GM12865 (cell line): ENCODE data around the gene UBE2V1.

Source experiments
- DNase-seq: peaks from one replicate; pipeline ENCODE4 v3.0.0; 2010; ENCODE audit warnings: low read depth
- H3K4me3 ChIP-seq: 2 replicates; pipeline ENCODE4 v1.5.1; 2011; ENCODE audit warnings: mild to moderate bottlenecking, low read depth, low read length, control low read depth
- TF ChIP-seq, protein P1 (sequence below): IDR thresholded peaks from 2 replicates; pipeline ENCODE4 v1.5.1; 2011; ENCODE audit warnings: low read length, control low read depth, low read depth, inconsistent platforms; ENCODE audit not compliant: insufficient read depth; ENCODE audit errors: missing control alignments

Gene UBE2V1

DNA sequence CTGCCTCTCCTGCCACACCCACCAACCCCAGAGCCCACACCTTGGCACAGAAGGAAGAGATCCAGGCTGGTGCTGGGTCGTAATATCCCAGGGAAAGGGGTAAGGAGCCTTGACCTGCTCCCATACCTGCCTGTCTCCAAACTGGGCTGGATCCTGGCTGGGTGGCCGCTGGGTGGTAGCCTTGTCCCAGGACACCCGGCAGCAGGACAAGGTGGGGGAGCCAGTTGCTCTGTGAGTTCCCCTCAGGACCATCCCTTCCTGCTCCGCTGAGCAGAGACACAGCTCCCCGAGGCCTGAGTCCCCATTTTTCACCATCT, 58.8 kb downstream of the UBE2V1 start:
- no peak for DNase-seq
- TF ChIP-seq, protein P1, sequence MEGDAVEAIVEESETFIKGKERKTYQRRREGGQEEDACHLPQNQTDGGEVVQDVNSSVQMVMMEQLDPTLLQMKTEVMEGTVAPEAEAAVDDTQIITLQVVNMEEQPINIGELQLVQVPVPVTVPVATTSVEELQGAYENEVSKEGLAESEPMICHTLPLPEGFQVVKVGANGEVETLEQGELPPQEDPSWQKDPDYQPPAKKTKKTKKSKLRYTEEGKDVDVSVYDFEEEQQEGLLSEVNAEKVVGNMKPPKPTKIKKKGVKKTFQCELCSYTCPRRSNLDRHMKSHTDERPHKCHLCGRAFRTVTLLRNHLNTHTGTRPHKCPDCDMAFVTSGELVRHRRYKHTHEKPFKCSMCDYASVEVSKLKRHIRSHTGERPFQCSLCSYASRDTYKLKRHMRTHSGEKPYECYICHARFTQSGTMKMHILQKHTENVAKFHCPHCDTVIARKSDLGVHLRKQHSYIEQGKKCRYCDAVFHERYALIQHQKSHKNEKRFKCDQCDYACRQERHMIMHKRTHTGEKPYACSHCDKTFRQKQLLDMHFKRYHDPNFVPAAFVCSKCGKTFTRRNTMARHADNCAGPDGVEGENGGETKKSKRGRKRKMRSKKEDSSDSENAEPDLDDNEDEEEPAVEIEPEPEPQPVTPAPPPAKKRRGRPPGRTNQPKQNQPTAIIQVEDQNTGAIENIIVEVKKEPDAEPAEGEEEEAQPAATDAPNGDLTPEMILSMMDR = no peak
- no peak overlapping the region for H3K4me3 ChIP-seq

DNA sequence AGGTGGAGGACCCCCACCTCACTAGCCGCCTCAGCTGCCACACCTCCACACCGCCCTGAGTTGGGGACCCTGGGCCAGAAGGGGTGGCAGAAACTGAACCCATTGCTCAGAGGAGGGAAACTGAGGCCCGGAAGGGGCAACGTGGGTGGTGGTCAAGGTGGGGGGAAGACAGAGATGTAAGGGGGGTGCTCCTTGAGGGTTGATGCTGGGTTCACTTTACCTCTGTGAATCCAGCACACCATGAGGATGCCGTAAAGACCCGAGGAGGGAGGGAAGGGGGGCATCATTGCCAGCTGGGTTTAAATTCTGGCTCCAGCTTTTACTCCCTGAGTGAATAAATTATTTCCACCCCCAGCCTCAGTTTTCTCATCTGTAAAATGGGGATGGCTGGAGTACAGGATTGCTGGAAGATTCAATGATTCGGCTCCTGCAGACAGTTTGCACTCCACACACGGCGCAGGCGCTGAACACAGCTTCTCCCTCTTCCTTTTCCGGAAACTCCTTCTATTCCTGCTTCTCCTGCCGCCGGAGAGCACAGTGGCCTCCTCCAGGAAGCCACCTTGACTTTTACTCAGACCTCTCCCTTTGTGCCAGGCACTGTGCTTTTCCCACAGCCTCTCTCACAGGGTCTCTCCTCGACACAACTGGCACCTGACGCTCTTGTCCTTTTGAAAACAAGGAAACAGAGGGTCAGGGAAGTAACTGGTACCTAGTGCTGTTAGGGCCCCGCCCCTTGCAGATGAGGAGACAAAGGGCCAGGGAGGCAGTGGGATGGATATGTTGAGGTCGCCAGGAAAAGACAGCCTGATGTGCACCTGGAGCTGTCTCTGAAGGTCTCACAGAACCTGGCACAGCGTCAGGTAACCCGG, 59.4 kb downstream of the UBE2V1 start:
- H3K4me3 ChIP-seq = no peak overlapping the region
- TF ChIP-seq, protein P1 = no peak
- no peak for DNase-seq

DNA sequence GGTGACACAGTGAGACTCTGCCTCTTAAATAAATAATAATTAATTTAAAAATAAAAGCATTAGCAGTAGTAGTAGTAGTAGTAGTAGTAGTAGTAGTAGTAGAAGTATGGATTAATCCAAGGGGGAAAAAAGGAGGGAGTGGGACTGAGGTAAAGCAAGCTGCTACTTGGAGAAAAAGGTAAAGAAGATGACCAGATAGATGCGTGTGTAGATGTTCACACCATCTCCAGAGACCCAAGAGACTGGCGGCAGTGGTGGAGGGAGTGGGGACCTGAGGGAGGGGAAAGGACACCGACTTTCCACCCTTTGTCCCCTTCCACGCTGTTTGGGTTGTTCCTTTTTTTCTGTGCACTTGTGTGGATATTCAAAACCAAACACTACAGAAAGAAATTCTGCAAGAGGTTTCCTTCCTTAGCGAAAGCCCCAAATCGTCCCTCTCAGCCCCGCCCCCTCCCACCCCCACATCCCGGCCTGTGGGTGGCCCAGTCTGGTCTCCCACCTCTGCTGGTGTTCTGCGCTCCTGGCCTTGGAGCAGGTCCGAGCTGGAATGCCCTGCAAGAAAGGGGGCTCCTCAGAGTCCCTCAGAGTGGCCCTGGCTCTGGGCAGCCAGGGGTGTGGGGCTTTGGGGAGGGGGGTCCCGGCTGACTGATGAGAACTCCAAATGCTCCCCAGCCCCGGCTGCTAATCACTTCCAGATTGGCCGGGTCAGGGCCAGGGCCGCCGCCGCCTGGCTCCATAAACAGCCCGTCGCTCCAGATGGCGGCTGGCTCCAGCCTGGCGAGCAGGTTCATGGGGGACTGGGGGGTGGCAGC, 60.2 kb downstream of the UBE2V1 start:
- DNase-seq = no peak
- TF ChIP-seq, protein P1 = no peak
- no peak overlapping the region for H3K4me3 ChIP-seq

DNA sequence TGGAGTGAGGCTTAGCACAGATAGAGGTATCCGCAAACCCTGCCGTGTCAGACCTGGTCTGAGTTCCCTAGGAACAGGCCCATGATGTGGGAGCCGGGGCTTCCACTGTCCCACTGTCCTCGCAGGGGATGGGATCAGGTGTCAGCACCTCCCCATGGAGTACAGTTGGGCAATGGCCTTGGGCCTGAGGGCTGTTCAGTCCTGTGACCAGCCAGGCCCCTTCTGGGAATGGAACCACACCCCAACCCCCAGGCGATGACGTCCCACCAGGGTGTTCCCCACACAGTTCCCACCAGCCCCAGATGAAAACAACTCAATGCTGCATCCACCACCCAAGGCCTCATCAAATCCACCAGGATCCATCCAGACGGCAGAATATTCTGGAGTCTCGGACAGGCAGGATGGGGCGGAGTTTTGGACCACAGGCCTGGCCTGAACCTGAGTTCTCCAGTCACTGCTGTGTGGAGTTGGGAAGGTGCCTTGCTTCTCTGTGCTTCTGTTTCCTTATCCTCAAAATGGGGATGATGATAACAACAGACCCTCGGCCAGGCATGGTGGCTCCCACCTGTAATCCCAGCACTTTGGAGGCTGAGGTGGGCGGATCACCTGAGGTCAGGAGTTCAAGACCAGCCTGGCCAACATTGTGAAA, 62.2 kb downstream of the UBE2V1 start:
- DNase-seq = no peak
- TF ChIP-seq, protein P1 = no peak
- no peak overlapping the region for H3K4me3 ChIP-seq

DNA sequence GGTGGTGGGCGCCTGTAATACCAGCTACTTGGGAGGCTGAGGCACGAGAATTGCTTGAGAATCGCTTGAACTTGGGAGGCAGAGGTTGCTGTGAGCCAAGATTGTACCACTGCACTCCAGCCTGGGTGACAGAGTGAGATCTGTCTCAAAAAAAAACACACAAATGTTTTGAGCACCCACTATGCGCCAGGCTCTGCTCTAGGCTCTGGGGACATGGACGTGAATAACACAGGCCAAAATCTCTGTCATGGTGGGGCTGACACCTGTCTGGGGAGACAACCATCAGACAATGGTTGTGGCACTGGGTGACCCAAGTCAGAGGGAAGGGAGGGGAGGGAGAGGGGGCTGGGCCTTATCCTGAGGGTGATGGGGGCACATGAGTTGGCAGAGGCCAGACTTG, 62.7 kb downstream of the UBE2V1 start:
- no peak for DNase-seq
- TF ChIP-seq, protein P1 = no peak
- H3K4me3 ChIP-seq = no peak overlapping the region

DNA sequence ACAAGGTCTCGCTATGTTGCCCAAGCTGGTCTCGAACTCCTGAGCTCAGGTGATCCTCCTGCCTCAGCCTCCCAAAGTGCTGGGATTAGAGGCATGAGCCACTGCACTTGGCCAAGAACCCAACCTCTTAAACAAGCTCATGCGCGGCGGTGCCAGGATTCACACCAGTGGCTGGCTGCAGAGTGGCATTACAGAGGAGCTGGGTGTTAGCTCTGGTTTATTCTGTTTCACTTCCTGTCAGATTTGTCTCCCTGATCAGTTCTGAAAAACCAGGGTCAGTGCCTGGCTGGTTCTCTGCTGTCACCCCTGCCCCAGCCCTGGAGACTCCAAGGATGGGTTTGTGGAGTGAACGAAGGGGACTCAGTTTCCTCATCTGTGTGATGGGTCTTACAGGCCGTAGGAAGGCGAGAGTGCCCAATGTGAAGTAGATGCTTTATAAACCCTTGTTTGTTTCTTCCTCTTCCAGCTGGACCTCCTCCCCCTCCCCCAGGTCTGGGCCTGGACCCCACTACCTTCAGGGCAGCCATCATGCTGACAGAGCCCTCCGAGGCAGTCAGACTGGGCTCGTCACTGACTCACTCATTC, 63.4 kb downstream of the UBE2V1 start:
- DNase-seq = peak; percentile 50
- H3K4me3 ChIP-seq = no peak overlapping the region
- TF ChIP-seq, protein P1 = no peak
